NCI-H2171 treated with DMSO at 0.1 percent for 48 hours (cell line): Measurements from ENCODE around the gene TMEM255B.
"Not testable (repeated sequence)": the region's sequence is repeated elsewhere in the genome, so short reads cannot be mapped to it uniquely, and the experiment has no call there.

Source experiments
- DNase-seq: peaks from one replicate; lab custom pipeline; 2025; lab: John Stamatoyannopoulos, UW

TMEM255B gene

DNA sequence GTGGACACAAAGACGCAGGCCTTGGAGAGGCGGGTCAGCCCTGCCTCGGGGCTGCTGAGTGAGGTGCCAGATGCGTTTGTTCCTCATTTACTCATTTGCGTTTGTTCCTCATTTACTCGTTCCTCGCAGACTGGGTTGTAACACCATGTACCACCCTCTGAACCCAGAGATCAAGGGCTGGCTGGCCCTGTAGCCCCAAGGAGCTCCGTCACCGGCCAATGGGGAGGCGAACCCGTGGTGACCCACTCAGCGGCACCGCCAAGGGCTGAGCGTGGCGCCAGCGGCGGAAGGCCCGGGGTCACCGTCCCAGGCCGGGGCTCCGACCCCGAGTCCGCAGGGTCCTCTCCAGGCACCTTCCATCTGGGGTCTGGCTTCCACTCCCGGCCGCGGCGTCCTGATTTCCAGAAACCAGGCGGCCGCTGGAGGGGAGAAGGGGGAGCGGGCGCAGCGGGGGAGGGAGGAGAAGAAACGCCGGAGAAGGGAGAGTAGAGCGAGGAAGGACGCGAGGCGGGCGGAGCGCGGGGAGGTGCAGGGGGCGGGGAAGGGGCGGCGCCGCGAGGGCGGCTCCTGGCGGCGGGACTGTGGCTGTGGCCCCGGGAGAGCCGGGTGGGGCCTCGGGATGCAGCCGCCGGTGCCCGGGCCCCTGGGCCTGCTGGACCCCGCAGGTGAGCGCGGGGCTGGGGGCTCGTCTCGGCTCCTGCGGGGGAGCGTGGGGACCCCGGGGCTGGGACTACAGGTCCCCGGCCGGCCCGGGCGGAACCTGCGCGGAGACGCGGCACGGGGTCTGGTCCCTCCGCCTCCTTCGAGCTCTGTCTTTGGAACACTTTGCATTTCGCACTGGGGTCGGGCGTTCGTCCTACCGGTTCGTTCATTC lies at the start of gene TMEM255B:
TSS of gene TMEM255B (plus strand) at position 576 of the 874 bp plus-strand sequence. CDS start at position 620, 44 bp downstream.
- peak; percentile 71 for DNase-seq

DNA sequence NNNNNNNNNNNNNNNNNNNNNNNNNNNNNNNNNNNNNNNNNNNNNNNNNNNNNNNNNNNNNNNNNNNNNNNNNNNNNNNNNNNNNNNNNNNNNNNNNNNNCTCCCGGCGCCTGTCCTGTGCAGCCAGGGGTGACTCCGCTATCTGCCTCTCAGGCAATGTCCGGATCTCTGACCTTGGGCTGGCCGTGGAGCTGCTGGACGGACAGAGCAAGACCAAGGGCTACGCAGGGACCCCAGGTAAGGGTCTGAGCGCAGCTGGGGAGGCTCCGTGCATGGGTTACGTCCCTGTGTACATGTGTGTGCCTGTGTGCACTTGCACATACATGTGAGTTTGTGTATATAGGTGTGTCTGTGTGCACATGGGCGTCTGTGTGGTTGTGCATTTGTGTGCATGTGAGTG lies 36.1 kb upstream of the TMEM255B start:
- no peak for DNase-seq

DNA sequence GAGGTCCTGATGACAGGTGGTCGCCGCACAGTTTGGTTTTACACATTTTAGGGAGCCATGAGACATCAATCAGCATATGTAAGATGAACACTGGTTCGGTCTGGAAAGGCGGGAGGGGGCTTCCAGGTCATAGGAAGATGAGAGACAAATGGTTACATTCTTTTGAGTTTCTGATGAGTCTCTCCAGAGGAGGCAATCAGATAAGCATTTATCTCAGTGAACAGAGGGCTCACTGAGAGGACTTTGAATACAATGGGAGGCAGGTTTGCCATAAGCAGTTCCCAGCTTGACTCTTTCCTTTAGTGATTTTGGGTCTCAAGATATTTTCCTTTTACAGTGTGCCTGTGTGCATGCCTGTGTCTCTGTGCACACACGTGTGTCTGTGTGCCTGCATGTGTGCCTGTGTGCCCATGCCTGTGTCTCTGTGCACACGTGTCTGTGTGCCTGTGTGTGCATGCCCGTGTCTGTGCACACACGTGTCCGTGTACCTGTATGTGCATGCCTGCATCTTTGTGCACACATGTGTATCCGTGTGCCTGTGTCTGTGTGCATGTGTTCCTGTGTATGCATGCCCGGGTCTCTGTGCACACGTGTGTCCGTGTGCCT lies 35.5 kb upstream of the TMEM255B start:
- DNase-seq: no peak

DNA sequence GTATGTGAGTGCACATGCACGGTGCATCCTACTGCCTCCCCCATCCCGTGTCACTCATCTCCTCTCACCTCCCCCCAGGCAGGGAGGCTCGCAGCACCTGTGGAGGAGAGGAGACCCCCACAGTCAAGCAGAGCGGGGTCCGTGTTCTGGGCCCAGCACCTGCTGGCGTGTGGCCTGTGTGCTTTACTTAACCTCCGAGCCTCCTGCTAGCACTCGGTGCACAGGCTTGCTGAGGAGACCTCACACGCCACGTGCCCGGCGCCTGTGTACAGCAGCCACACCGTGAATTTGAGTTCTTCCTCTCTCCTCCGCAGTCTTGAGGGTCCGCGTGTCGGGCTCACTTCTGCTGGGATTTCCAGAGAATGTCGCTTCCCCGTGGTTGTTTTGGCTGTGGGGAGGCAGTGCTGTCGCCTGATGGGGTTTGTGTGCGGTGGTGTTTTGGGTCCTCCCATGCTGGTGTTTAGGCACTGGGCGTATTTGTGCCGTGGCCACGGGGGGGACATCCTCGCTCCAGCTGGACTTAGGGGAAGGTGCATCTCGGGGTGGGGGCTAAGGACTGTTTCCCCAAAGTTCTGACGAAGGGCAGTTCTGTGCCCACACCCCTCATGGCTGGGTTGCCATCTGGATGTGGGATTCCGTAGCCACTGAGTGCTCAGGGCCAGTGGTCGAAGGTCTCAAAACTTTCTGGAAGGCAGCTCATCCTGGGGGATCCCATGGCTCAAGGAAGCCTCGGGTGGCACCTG lies 34.8 kb upstream of the TMEM255B start:
- DNase-seq: no peak

DNA sequence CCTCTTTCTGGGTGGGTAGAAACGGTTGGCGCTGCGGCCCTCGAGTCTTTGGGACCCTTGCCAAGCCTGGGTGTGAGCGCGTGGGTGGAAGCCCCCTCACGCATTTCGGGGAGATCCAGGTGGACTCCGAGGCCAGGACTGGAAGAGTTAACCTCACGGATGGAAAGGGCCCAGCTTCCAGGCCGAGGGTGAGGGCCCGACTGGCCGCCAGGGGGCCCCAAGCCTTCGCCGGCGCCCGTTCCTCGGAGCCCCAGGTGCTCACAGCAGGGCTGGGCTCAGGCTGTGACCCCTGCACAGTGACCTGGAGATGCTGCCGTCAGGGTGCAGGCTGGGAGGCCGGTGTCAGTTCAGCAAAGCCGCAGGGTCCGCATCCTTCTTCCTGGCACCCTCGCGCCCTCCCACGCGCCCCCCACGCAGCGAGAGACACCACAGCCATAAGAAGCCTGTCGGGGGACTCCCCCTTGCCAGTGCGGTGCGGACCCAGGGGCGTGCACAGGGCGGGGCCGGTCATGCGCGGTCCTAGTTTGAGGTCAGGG lies 34.2 kb upstream of the TMEM255B start:
- peak; percentile 77 for DNase-seq

DNA sequence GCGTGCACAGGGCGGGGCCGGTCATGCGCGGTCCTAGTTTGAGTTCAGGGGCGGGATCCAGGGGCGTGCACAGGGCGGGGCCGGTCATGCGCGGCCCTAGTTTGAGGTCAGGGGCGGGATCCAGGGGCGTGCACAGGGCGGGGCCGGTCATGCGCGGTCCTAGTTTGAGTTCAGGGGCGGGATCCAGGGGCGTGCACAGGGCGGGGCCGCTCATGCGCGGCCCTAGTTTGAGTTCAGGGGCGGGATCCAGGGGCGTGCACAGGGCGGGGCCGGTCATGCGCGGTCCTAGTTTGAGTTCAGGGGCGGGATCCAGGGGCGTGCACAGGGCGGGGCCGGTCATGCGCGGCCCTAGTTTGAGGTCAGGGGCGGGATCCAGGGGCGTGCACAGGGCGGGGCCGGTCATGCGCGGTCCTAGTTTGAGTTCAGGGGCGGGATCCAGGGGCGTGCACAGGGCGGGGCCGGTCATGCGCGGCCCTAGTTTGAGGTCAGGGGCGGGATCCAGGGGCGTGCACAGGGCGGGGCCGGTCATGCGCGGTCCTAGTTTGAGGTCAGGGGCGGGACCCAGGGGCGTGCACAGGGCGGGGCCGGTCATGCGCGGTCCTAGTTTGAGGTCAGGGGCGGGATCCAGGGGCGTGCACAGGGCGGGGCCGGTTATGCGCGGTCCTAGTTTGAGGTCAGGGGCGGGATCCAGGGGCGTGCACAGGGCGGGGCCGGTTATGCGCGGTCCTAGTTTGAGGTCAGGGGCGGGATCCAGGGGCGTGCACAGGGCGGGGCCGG lies 33.5 kb upstream of the TMEM255B start:
- not testable (repeated sequence) for DNase-seq

DNA sequence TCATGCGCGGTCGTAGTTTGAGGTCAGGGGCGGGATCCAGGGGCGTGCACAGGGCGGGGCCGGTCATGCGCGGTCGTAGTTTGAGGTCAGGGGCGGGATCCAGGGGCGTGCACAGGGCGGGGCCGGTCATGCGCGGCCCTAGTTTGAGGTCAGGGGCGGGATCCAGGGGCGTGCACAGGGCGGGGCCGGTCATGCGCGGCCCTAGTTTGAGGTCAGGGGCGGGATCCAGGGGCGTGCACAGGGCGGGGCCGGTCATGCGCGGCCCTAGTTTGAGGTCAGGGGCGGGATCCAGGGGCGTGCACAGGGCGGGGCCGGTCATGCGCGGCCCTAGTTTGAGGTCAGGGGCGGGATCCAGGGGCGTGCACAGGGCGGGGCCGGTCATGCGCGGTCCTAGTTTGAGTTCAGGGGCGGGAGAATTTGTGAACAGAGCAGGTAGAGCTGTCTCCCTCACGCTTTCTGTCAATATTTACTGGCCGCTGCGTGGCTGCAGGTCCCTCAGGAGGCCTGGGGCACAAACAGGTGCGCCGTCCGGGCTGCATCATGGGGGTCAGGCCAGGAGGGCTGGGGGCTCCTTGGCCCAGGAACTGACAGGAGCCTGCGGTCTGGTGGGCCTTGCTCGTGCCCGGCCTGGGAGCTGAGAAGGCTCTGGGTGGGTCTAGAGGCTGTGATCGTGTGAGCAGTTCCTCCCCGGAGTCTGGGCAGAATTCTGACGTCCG lies 32.8 kb upstream of the TMEM255B start:
- DNase-seq: peak; percentile 64

DNA sequence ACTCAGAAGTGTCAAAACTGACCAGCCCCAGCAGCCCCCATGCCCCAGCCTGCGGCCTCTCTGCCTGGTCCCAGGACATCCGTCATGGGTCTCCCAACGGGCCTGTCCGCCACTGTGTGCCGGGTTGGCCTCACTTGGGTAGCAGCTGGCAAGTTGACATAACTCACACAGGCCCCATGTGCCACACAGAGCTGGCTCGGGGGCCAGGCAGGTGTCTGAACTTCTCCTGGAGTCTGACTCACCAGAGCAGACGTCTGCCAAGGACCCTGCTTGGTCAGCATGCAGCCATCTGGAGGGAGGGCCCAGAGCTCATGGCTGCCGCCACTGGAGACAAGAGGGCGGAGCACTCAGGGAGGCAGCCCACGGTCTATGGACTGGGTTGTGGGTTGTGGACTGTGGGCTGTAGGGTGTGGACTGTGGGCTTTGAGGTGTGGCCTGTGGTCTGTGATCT lies 32.0 kb upstream of the TMEM255B start:
- peak; percentile 25 for DNase-seq

DNA sequence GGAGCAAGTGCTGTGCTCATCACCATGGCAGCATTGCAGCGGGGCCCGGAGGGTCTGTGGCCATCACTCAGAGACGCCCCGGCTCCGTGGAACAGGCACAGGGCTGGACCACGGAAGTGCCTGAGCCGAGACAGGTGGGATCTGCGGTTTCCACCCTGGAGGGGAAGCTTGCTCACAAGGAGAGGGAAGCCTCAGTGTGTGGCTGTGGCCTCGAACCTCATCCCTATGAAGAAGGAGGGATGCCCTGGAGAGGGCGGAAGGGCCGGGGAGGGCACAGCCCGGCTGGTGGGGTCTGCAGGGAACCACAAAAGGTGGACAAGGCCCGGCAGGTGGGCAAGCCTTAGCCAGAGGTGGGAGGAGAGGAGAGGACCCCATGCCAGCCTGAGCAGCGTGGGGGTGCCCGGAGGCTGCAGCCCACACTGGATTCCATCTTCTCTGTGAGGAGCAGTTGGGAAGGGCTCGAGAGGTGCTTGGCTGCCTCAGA lies 30.4 kb upstream of the TMEM255B start:
- DNase-seq: no peak

DNA sequence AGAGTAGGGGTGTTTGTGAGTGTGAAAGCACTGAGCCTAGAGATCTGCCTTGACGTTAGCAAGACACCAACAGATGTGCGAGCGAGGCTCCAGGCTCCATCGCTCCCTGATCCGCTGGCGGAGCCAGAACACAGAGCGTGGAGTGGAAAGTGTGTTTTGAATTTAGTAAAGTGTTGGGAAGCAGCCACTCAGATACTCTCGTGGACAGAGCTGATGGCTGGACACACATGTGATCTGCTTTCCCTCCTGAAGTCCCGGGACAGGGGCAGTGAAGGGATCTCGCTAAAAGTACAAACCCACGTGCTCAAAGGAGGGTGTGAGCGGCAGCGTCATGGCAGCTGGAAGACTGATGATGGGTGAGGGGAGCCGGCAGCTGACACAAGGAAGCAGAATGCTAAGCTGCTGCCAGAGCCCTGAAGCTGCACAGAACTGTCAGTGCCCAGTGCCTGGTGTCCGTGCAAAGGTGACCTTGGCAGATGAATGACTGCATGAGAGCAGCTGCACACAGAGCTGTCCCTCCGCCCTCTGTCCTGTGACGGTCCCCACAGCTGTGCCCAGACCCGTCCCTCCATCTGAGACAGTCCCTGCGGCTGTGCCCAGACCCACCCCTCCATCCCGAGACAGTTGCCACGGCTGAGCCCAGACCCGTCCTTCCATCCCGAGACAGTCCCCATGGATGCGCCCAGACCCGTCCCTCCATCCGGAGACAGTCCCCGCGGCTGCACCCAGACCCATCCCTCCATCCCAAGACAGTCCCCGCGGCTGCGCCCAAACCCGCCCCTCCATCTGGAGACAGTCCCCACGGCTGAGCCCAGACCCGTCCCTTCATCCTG lies 29.6 kb upstream of the TMEM255B start:
- no peak for DNase-seq

DNA sequence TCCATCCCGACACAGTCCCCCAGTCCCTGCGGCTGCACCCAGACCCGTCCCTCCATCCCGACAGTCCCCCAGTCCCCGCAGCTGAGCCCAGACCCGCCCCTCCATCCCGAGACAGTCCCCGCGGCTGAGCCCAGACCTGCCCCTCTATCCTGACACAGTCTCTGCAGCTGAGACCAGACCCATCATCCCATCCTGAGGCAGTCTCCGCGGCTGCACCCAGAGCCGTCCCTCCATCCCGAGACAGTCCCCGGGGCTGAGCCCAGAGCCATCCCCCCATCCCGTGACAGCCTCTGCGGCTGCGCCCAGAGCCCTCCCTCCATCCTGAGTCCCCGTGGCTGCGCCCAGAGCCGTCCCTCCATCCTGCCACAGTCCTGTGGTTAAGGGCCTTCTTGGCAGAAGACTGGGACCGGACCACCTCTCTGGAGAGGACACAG lies 28.8 kb upstream of the TMEM255B start:
- no peak for DNase-seq

DNA sequence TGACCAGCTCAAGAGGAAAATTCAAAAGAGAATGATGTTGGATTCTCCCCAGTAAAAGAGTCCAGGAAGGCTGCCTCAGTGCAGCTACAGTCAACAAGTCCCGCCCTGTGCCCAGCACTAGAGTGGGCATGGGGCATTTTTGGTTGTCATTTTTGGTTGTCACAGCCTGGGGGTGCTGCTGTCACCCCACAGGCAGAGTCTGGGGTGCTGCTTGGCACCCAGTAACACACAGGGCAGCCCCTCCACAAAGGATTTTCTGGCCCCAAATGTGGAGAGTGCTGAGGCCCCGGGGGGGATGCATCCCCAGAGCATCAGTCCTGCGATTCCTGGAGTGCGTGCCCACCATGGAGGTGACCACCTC lies 28.2 kb upstream of the TMEM255B start:
- no peak for DNase-seq

DNA sequence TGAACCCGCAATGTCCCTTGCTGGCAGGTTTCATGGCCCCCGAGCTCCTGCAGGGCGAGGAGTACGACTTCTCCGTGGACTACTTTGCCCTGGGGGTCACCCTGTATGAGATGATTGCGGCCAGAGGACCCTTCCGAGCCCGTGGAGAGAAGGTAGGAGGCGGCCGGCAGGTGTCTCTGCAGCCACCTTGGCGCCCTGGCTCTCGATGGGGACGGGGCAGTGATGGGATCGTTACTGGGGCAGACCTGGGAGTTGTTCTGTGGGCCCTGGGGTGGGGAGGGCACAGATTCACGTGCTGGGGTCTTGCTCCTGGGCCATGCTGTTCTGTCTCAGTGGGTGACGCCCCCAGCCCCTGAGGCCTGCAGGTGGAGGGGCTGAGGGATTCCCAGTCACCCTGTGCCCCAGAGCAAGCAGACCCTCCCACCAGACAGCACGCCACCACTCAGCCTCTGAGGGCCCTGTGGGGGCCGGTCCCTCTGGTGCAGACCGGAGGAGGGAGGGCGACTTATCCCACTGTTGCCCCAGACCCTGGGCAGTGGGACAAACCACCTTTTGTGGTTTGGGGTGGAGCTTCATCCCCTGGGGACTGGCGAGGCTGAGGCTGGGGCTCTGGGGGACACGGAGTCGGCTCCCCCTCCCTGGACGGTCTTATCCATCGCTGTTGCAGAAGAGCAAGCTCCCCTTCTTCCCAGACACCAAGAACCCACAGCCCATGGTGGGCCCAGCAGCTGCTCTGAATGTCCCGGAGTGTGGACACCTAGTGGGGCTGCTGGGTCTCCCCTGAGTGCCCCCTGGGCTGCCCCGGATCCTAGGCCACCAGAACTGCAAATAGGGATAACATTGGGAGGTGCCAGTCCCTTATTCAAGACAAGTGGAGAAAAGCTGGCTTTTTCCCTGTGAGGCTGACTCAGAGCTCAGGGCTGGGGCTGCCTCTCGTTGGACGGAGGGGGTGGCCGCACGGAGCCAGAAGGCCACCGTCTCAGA lies 27.5 kb upstream of the TMEM255B start:
- no peak for DNase-seq

DNA sequence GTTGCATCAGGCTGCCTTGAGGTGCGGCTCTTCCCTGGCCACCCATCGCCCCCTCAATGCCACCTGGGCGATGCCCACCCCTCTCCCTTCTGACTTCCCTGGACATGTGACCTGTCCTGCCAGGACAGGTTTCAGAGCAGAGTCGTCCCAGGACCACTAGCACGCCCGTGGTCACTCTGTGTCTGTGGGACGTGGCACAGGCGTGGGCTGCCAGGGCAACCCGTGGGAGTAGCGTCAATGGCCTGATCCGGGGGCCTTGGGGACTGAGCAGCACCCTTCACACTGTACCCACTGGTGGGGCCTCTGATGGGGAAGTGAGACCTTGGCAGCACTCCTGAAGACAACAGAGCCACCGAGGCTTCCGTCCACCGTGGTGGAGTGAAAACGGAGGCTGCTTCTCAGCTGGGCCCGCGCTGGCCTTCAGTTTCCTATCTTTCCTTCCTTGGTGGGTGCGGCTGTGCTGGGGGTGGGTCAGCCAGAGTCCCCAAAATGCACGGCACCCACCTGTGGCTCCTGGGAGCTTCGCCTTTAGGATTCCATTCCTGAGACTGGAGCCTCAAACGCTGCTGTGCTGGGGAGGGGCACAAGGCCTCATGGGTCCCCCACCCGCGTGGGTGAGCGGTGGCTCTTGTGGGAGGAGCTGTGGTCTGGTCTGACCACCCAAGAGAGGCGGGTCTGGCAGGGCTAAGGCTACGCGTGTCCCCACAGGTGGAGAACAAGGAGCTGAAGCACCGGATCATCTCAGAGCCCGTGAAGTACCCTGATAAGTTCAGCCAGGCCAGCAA lies 26.7 kb upstream of the TMEM255B start:
- DNase-seq: no peak

DNA sequence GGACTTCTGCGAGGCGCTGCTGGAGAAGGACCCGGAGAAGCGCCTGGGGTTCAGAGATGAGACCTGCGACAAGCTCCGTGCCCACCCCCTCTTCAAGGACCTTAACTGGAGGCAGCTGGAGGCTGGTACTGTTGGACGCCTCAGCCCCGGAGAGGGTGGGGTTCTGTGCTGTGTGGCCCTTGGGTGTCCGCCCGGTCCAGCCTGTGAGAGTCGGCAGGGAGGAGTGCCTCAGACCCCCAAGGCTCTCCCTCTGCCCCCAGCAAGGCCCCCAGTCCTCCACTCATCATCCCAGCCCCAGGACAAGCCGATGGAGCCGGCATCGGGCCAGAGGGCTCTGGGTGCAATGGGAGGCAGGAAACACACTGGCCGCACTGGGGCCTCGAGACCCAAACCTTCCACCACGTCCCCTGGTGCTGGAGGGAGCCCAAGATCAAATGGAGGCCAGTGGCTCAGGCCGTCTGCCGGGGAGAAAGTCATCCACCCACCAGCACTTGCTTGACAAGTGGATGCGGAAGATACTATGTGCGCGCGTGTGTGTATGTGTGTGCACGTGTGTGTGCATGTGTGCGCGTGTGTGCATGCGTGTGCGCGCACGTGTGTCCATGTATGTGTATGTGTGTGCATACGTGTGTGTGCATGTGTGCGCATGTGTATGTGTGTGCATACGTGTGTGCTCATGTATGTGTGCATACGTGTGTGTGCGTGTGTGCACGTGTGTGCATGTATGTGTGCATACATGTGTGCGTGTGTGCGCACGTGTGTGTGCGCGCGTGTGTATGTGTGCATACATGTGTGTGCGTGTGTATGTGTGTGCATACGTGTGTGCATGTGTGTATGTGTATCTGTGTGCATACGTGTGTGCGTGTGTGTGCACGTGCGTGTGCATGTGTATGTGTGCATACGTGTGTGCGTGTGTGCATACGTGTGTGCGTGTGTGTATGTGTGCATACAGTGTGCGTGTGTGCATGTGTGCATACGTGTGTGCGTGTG lies 25.8 kb upstream of the TMEM255B start:
- no peak for DNase-seq

DNA sequence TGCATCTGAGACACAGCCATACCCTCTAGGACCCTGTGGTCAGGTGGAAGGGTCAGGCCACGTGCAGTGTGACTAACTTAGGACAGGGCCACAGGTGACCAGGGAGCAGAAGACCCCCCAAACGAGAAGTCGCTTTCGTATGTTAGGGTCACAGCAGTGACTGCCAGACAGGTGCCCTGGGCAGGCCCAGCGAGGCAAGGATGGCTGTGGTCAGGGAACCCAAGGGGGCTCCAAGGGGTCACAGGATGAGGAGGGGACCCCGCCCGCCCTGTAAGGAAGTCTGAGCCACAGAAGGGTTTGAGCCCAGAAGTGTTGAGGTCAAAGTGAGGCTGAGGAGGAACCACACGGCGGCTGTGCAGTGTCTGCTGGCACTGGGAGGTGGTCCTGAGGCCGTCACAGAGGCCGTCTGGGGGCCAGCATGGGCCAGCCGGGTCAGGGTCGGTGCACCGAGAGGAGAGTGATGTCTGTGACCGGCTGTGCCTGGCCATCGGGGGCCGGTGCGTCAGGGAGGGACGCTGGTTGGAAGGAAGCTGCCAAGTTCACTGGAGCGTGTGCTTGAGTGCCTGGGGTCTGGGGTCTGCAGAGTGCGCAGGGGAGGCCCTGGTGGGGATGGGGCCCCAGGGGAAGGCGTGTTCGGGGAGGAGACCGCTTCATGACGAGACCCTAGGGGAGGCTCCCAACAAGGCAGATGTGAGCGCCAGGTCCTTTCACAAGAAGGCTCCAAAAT lies 24.8 kb upstream of the TMEM255B start:
- DNase-seq: no peak
